ENCODE data around the gene TMEM273. TPM values are rescaled to one million over a fixed set of nuclear protein-coding genes. Genes with fewer than 3 reads are reported as not detected.

TMEM273 gene
- polyA plus RNA-seq, 6 donors from 2014 or later, result 1.2 to 7.1 (median 2.6) TPM

DNA sequence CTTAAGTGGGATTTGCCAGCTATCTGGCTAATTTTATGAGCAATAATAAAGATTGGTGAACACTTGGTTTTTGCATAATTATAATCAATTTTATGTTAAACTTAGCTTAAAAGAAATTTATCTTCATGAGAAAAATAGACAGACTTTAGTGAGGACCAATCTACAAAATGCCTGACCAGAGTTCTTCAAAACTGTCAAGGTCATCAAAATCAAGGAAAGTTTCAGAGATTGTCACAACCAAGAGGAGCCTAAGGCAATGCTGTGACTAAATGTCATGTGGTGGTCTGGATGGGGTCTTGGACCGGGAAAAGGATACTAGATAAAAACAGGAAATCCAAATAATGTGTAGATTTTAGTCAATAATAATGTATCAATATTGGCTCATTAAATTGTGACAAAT, 36.7 kb downstream of the TMEM273 start:
- Mint-ChIP-seq H3K27me3 (peaks cover 12 to 31% (median 26%) of the 10 kb centered on the region in 3 donors), H3K27ac (no peak overlapping the region), H3K9me3 (peaks cover 0 to 19% (median 10%) of the 10 kb centered on the region in 7 donors), H3K4me3 (no peak overlapping the region), H3K36me3 (peaks cover 0 to 5% of the 10 kb centered on the region in 2 donors), H3K4me1 (no peaks in the 10 kb centered on the region)
- no peak for DNase-seq
- no peak for ATAC-seq (ENCODE audit: low read depth in 2 of 2)

DNA sequence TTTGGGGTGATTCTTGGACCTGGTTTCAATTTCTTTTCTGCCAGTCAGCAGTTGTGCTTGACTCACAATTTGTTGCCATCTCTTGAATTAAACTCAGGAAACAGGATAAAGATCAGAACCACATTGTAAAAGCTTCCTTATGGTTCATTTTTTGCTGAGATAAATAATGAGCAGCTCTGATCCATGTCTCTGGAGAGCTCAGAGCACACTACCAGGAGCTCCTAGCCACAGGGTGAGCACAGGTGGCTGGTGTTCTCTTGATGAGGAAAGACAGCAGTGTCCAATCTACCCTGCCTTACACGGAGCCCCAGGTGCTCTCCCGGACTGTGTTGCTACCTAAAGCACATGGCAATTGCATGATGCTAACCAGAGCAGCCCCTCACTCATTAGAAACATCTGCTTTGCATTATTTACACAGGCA, 37.2 kb downstream of the TMEM273 start:
- H3K27me3 Mint-ChIP-seq, result peaks cover 16 to 35% (median 26%) of the 10 kb centered on the region in 3 donors
- H3K36me3 Mint-ChIP-seq, result peaks cover 0 to 5% of the 10 kb centered on the region in 2 donors
- no peaks in the 10 kb centered on the region for H3K4me1 Mint-ChIP-seq
- no peak overlapping the region for H3K27ac Mint-ChIP-seq
- ATAC-seq (ENCODE audit: low read depth in 2 of 2) (no peak), DNase-seq (no peak)
- no peak overlapping the region for H3K4me3 Mint-ChIP-seq
- H3K9me3 Mint-ChIP-seq, result peaks cover 0 to 23% (median 10%) of the 10 kb centered on the region in 7 donors

DNA sequence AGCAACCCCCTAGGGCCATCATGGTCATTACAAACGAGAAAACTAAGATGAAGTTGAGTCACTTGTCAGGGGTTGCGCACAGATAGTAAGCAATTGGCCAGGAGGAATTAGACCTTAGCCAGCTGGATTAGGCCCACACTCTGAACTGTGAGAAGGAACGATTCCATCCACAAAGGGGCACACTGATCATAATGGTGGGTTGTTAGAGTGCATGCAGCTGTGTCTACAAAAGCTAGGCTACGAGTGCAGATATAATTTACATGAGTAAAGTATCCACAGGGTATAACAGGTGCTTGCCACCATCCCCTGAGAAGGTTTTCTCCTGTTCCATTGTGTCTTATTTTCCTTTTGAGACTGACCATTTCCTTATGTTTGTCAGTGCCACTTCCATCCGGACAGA, 37.8 kb downstream of the TMEM273 start:
- ATAC-seq (ENCODE audit: low read depth in 2 of 2) (no peak), DNase-seq (no peak)
- peaks cover 0 to 28% (median 10%) of the 10 kb centered on the region in 7 donors for H3K9me3 Mint-ChIP-seq
- no peaks in the 10 kb centered on the region for H3K4me1 Mint-ChIP-seq
- no peak overlapping the region for H3K27ac Mint-ChIP-seq
- peaks cover 21 to 41% (median 26%) of the 10 kb centered on the region in 3 donors for H3K27me3 Mint-ChIP-seq
- peaks cover 0 to 5% of the 10 kb centered on the region in 2 donors for H3K36me3 Mint-ChIP-seq
- H3K4me3 Mint-ChIP-seq, result no peak overlapping the region

DNA sequence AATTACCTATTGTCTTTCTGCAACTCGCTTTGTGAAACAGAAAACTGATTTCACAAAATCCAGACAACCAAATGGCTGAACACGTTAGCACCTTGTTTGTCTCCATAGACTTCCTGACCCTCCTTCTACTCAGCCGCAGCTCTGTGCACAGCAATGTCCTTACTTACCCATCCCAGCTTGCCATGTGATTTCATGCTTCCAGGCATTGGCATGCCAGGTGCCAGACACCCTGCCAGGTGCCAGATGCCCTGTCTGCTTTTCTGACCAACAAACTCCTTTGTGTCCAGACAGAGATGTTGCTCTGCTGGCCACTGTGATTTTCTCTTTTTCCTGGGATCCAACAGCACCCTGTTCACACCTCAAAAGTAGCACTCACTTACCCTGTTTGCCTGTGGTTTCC, 38.3 kb downstream of the TMEM273 start:
- H3K27me3 Mint-ChIP-seq, result peaks cover 25 to 44% (median 27%) of the 10 kb centered on the region in 3 donors
- H3K36me3 Mint-ChIP-seq, result peaks cover 0 to 5% of the 10 kb centered on the region in 2 donors
- no peak overlapping the region for H3K27ac Mint-ChIP-seq
- ATAC-seq (ENCODE audit: low read depth in 2 of 2) (no peak), DNase-seq (no peak)
- H3K9me3 Mint-ChIP-seq, result peaks cover 0 to 28% (median 10%) of the 10 kb centered on the region in 7 donors
- H3K4me1 Mint-ChIP-seq, result no peaks in the 10 kb centered on the region
- H3K4me3 Mint-ChIP-seq, result no peak overlapping the region

DNA sequence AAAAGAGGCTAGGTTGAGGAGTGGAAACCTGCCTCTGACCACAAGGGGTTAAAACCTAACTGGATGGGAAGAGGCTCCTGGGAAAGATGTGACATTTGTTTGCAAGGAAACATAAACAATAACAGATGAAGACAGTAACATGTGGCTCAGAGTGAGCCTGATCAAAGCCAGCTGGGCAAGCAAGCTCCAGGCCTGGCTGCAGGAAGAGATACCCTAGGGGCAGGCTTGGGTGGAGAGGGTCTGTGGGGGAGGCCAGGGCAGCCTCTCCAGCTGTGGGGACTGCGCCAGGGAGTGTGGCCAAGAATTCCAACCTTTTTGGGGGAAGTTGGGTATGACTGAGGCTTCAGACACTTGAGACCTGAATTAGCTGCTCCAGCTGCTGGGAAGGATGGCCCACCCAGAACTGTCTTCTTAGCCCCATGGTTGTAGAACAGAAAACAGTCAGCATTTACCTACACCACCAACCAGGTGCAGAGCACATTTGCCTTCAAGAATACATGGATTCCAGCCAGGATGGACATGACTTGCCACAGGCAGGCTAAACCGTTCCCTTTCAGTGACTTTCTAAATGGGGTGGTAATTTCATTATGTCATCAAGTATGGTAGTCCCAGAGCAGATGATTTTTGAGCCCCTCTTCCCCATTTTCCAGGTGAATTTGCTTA, 44.0 kb downstream of the TMEM273 start:
- H3K27me3 Mint-ChIP-seq, result peaks cover 9 to 26% (median 19%) of the 10 kb centered on the region in 3 donors
- no peak overlapping the region for H3K4me3 Mint-ChIP-seq
- H3K27ac Mint-ChIP-seq, result peak overlapping the region in 1 of 6 donors; percentile 47
- DNase-seq (no peak), ATAC-seq (ENCODE audit: low read depth in 2 of 2) (no peak)
- H3K36me3 Mint-ChIP-seq, result peaks cover 0 to 5% of the 10 kb centered on the region in 2 donors
- H3K4me1 Mint-ChIP-seq, result peaks cover 0 to 4% (median 0%) of the 10 kb centered on the region in 3 donors
- peaks cover 0 to 28% (median 10%) of the 10 kb centered on the region in 7 donors for H3K9me3 Mint-ChIP-seq

DNA sequence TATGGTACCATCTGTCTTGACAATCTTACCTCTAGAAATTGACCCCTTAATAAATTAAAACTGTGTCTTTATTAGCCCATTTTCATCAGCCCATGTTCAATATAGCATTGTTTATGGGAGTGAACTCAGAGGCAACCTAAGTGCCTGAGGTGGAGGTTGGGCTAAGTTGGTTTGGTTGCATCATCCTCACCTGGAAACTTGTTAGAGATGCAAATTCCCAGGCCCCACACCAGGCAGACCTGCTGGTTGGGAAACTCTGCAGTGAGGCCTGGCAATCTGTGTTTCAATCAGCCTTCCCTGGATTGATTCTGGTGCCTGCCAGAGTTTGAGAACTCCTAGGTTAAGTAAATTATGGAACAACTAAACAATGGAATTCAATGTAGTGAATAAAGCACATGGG, 44.9 kb downstream of the TMEM273 start:
- H3K4me1 Mint-ChIP-seq, result peaks cover 0 to 4% (median 0%) of the 10 kb centered on the region in 3 donors
- ATAC-seq (ENCODE audit: low read depth in 2 of 2) (no peak), DNase-seq (no peak)
- no peak overlapping the region for H3K27ac Mint-ChIP-seq
- peaks cover 0 to 24% (median 9%) of the 10 kb centered on the region in 7 donors for H3K9me3 Mint-ChIP-seq
- peaks cover 0 to 2% of the 10 kb centered on the region in 2 donors for H3K36me3 Mint-ChIP-seq
- no peak overlapping the region for H3K4me3 Mint-ChIP-seq
- peaks cover 5 to 23% (median 19%) of the 10 kb centered on the region in 3 donors for H3K27me3 Mint-ChIP-seq

DNA sequence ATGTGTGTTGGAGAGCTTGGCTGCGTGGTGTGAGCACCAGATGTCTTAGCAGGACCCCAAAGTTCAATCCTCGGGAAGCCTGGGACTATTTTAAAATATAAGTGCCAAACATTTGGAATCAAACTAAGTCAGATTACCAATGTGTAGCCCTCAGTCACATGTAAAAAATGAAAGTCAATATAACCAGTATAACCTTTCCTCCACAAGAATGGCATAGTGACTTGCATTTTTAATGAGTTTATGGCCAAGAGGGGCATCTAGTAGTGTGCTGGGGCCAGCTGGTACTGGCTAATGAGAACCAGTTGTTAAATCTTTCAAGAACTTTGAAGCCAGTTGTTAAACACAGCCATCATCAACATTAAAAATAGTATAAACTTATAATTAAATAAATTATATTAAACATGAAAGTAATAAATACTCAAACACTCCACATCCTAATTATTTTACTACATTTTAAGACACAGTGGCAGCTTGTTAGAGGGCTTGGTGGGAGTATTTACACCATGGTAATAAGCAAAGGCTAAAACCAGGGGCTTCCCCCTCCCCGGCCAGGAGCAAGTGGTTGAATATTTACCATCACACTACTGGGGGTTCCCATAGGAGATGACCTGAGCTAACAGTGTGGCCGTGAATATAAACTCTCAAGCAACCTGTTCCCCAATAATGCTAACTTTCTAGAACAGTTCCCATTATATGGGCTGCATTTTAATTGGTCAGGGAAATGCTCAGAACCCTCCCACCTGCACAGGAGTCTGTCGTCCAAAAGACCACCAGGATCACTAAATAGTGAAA, 46.5 kb downstream of the TMEM273 start:
- H3K9me3 Mint-ChIP-seq, result peaks cover 0 to 10% (median 0%) of the 10 kb centered on the region in 7 donors
- ATAC-seq (ENCODE audit: low read depth in 2 of 2), result no peak
- DNase-seq, result no peak
- no peak overlapping the region for H3K4me3 Mint-ChIP-seq
- peaks cover 0 to 8% (median 5%) of the 10 kb centered on the region in 3 donors for H3K4me1 Mint-ChIP-seq
- H3K27me3 Mint-ChIP-seq, result peaks cover 0 to 19% (median 18%) of the 10 kb centered on the region in 3 donors
- H3K27ac Mint-ChIP-seq, result no peak overlapping the region
- H3K36me3 Mint-ChIP-seq, result no peaks in the 10 kb centered on the region

DNA sequence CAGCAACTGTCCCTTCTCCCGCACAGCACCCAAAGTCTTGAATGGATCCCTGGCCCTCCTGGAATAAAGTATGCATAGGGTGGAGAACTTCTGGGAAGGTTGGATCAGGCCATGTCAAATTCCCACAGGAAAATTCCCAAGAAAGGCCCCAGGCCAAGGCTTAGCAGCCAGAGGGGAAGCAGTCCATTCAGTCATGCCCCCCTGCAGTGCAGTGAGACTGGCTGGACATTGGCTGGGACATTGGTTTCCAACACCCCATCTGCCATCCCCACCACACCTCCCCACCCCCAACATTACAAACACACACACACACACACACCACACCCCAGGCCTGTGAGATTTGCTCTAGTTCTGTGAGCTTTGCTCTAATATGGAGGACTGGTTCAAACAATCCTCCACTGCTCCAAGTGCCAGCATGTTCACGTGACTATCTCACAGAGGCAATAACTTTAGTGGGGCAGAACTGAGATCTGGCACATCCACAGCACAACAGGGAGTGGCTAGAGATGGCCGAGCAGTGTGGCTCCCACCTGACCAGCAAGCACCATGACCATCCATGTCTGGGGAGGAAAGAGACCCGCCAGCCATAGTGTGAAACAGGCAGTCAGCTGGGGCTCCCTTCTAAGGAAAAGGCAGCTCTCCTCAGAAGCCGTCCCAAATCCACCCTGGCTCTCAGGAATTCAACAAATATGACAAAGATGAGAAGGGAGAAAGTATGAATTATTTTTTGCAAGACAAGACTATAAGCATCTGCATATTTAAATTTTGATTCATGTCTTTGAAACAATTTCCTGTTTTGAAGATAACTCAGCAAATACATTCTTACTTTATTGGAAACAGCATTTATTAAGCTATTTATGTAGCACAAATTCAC, 47.6 kb downstream of the TMEM273 start:
- Mint-ChIP-seq H3K4me3 (no peak overlapping the region), H3K36me3 (no peaks in the 10 kb centered on the region)
- ATAC-seq (ENCODE audit: low read depth in 2 of 2), result no peak

DNA sequence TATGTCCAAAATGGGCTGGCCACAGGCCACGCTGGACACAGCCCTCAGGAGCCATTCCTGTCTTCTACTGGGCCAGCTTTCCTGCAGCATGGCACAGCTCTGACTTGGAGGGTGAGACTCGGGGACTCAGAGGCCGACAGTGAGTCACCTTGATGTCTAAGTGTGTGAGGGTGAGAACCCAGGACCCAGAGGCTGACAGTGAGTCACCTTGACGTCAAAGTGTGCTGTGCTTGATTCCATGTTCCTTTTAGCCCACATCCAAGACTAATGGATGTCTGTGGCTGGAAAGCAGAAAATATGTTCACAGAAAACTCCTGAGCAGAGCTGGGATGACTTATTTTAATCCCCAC, 48.4 kb downstream of the TMEM273 start:
- Mint-ChIP-seq H3K9me3 (peaks cover 0 to 7% (median 4%) of the 10 kb centered on the region in 7 donors), H3K4me3 (no peak overlapping the region), H3K36me3 (no peaks in the 10 kb centered on the region), H3K4me1 (peaks cover 17 to 21% (median 20%) of the 10 kb centered on the region in 3 donors), H3K27me3 (peaks cover 0 to 5% (median 5%) of the 10 kb centered on the region in 3 donors), H3K27ac (peak overlapping the region in 1 of 6 donors; percentile 36)
- DNase-seq, result no peak
- no peak for ATAC-seq (ENCODE audit: low read depth in 2 of 2)

More for the DNA sequence above, 47.6 kb downstream of the TMEM273 start:
- Mint-ChIP-seq H3K27ac (no peak overlapping the region), H3K27me3 (peaks cover 0 to 11% (median 9%) of the 10 kb centered on the region in 3 donors), H3K4me1 (peaks cover 10 to 14% (median 12%) of the 10 kb centered on the region in 3 donors), H3K9me3 (peaks cover 0 to 7% (median 4%) of the 10 kb centered on the region in 7 donors)
- DNase-seq, result no peak

DNA sequence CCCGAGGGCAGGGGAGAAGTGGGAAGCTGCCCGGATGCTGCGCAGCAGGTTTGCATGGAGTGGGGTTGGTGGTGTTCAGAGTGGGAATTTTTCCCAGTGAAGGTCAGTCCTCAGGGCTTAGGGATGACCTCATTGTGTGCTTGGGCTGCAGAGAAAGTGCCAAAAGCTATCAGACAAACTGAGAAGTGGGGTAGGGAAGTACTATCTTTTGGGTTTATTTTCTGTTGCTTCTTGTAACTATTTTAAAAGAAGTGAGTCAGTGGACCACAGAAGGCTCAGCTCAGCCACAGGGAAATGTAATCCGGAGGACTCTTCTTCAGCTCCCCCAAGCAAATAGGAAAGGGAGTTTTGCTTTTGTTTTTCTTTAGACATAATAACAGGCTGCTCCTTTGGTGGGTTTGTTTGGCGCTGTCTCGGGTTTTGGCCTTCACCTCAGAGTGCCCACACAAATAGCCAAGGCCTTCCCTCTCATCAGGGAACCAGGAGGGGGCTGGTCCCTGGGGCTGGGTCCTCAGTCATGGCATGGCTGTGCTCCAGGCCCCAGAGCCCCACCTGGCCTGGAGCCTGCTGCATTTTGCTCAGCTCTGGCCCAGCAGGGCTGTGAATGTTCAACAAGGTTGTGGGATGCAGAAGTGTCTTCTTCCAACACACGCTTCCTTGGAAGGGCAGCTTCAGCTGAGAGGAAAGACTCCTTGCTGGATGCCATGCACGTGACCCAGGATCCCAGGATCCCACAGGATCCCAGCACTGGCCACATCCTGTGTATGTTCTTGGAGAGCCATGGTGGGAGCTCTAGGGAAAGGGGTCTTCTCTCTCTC, 49.0 kb downstream of the TMEM273 start:
- ATAC-seq (ENCODE audit: low read depth in 2 of 2), result no peak
- Mint-ChIP-seq H3K9me3 (peaks cover 2 to 7% (median 5%) of the 10 kb centered on the region in 7 donors), H3K27ac (peak overlapping the region in 1 of 6 donors; percentile 64), H3K36me3 (no peaks in the 10 kb centered on the region), H3K4me3 (no peak overlapping the region), H3K4me1 (peaks cover 23 to 27% (median 25%) of the 10 kb centered on the region in 3 donors), H3K27me3 (peaks cover 0 to 5% (median 0%) of the 10 kb centered on the region in 3 donors)
- DNase-seq, result no peak

DNA sequence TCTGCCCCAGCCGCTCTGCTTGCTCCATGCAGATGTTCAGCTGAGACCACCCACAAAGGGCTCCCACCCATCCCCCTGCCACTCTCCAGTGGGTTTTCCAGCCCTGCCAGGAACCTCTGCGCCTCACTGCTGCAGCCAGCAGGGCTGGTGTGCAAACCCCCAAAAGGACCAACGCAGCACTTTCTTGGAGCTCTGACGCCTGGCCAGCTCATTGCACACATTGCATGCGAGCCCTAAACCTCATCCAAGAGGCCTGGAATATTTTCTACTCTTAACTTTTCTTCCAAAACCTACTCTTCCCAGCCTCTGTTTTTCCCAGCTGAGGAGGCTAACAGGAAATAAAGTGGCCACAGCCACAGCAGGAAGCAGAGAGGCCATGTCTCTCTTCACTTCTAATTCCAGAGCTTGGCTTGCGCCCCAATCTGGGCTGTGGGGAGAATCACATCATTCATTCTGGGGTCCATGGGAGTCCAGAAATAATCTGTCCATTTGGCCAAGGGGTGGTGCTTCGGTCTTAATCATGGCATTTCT, 49.8 kb downstream of the TMEM273 start:
- no peaks in the 10 kb centered on the region for H3K27me3 Mint-ChIP-seq
- H3K36me3 Mint-ChIP-seq, result no peaks in the 10 kb centered on the region
- ATAC-seq (ENCODE audit: low read depth in 2 of 2) (no peak), DNase-seq (no peak)
- peaks cover 2 to 7% (median 5%) of the 10 kb centered on the region in 7 donors for H3K9me3 Mint-ChIP-seq
- H3K27ac Mint-ChIP-seq, result peak overlapping the region in 1 of 6 donors; percentile 64
- H3K4me3 Mint-ChIP-seq, result peak overlapping the region in 1 of 8 donors; percentile 3
- peaks cover 30 to 31% (median 30%) of the 10 kb centered on the region in 3 donors for H3K4me1 Mint-ChIP-seq

DNA sequence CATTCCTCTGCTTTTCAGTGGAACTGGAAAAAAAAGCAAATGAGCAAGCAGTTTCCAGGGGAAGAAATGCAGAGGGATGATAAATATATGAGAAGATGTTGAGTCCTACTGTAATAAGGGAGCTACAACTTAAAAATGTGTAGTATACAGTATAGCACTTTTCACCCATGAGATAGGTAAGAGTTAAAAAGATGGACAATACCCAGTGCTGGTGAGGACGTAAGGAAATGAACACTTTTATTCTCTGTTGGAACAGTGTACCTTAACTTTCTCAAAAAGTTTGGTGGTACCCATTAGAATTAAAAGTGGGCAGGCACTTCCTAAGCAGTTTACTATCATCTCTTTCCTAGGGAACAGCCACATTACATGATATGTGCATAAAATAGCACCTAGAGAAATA, 51.7 kb downstream of the TMEM273 start:
- H3K4me3 Mint-ChIP-seq, result no peak overlapping the region
- H3K36me3 Mint-ChIP-seq, result no peaks in the 10 kb centered on the region
- H3K27me3 Mint-ChIP-seq, result no peaks in the 10 kb centered on the region
- no peak for ATAC-seq (ENCODE audit: low read depth in 2 of 2)
- no peak overlapping the region for H3K27ac Mint-ChIP-seq
- no peak for DNase-seq
- peaks cover 30 to 31% (median 30%) of the 10 kb centered on the region in 3 donors for H3K4me1 Mint-ChIP-seq
- peaks cover 2 to 7% (median 5%) of the 10 kb centered on the region in 7 donors for H3K9me3 Mint-ChIP-seq
